ENCODE results near the gene PATJ. TPM values are rescaled to one million over a fixed set of nuclear protein-coding genes. Genes with fewer than 3 reads are reported as not detected.

The PATJ gene
- total RNA-seq, 2 donors from 2014 or later: 68.8 to 95.2 TPM

DNA sequence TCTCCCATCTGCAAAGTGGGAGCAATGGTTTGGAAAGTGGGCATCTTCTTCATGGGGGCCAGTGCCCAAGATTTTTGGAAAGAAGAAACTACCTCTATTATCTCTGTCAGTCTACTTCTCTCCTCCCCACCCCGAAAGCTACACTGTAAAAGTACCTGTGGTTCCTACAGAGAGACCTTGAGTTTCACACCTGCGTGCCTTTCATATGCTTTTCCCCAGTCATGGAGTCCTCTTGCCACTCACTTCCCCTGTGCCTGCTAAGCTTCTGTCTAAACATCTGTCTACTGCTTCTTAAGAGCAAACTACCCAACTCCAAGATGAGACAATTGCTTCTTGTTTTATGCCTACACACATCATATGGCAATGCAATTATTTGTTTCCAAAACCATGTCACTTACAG is 261.5 kb downstream of the PATJ start:
- ATAC-seq (no peak), DNase-seq (no peak)
- intact Hi-C loops (cut with DNase I, micrococcal nuclease): no loop called here

GRCh38 chr1:62006690-62007089 is 264.4 kb downstream of the PATJ start:
- ATAC-seq (peak; percentile 90), DNase-seq (no peak)
- intact Hi-C loops (cut with DNase I, micrococcal nuclease): no loop called here

GRCh38 chr1:62011006-62011405 is 268.7 kb downstream of the PATJ start:
- no peak for DNase-seq
- intact Hi-C loops (cut with DNase I, micrococcal nuclease): no loop called here
- ATAC-seq: no peak

GRCh38 chr1:62012095-62012494 is 269.8 kb downstream of the PATJ start:
- intact Hi-C loops (cut with DNase I, micrococcal nuclease): no loop called here
- no peak for ATAC-seq

DNA sequence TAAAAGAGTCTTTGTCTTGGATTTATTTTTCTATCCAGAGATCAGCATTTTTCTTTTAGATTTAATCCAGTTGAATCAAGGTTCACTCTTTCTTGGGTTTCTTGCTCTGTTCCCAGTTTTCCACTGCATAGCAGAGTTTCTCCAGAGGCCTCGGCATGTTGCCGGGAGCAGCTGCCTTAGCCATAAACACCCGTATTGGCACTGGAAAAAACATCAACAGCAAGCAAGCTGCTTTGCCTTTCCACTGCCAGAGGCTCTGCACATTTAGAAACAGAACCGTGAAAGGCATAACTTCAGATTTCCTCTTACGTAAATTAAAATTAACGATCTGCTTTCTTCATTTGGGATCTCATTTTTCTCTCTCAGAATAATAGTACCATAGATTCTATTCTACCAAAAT is 270.6 kb downstream of the PATJ start:
- ATAC-seq (no peak), DNase-seq (peak in 1 of 2 donors; percentile 23)
- intact Hi-C loops (cut with DNase I, micrococcal nuclease): no loop called here

More at GRCh38 chr1:62012095-62012494, 269.8 kb downstream of the PATJ start:
- DNase-seq: no peak

GRCh38 chr1:62013264-62013663 is 271.0 kb downstream of the PATJ start:
- no peak for DNase-seq
- intact Hi-C loops (cut with DNase I, micrococcal nuclease): no loop called here
- no peak for ATAC-seq

DNA sequence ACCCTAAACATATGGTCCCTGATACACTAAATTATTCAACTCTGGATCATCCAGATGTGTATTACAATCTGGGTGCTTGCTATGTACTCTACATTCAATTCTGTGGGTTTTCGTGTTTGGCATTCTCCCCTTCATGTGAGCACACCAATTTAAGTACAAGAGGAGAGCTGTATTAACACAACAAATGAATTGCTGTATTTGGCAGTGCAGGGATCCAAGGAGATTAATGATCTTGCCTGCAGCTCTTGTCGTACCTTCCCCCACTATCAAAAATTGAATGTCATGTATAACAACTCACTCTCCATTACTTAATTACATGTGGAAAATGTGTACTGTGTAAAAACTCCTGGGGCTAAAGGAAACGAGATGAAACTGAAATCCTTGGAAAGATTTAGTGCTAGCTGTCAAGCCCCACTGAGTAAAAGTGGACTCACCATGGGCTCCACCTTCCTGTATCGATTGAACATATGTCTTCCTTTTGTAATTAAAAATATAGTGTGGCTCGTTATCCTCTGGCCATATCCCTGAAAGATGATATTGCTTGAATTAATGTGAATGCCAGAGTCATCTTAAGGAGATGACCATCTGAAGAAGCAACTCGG is 280.2 kb downstream of the PATJ start:
- ATAC-seq: no peak

GRCh38 chr1:62024690-62025089 is 282.4 kb downstream of the PATJ start:
- ATAC-seq: no peak
- DNase-seq: no peak
- intact Hi-C loops (cut with DNase I, micrococcal nuclease): no loop called here

More for the DNA sequence above, 280.2 kb downstream of the PATJ start:
- DNase-seq: no peak
- intact Hi-C loops (cut with DNase I, micrococcal nuclease): no loop called here

DNA sequence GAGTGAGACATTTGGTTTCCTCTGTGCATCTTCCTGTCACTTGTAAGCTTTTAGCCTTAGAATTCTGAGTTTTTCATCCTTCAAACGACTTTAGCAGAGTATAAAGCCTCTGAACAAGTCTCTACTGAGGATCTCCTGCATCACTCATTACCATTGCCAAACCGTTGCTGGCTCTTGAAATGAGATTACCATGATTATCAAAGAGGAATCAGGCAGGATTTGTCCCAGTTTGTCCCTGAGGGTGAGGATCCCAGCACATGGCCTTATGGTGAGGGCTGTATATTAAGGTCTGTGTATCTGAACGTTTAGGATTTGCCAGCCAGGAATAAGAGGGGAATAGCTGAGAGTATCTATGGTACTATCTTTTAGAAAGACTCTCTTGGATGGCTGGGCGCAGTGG is 282.9 kb downstream of the PATJ start:
- intact Hi-C loops (cut with DNase I, micrococcal nuclease): no loop called here
- DNase-seq (no peak), ATAC-seq (no peak)

DNA sequence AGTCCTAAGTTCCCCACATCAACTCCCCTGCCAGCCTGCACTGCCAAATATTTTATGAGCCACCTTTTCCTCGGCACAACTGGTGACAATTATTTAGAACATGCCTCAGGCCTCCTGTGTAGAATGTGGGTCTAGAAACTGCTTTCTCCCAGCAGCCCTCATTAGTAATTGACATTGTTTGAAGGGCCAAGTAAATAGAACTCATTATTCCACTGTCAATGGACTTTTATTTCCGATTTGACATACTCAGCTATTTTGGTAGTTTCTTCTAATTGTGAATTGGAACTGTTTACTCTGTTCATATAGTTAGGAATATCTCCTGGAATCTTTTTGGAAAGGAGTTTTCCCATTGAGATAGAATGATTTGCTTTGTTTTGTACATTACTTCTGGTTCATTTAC is 283.6 kb downstream of the PATJ start:
- intact Hi-C loops (cut with DNase I, micrococcal nuclease): no loop called here
- ATAC-seq (no peak), DNase-seq (no peak)

DNA sequence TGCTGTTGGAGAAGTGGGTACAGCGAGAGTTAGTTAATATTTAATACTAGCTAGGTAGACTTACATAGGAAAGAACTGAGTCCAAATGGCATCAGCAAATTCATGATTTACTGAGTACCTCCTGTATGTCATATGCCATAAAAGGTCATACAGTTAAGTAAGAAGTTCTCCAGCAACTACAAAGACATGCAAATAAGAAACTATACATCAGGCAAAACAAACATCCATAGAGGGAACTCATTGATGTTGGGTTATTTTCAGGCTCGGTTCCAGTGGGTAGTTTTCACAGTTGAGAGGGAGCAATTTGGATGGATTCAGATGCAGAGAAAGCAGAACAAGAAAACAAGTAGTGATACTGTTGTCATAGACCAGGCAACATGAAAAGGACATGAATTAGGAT is 287.4 kb downstream of the PATJ start:
- DNase-seq: no peak
- ATAC-seq: no peak
- intact Hi-C loops (cut with DNase I, micrococcal nuclease): no loop called here

DNA sequence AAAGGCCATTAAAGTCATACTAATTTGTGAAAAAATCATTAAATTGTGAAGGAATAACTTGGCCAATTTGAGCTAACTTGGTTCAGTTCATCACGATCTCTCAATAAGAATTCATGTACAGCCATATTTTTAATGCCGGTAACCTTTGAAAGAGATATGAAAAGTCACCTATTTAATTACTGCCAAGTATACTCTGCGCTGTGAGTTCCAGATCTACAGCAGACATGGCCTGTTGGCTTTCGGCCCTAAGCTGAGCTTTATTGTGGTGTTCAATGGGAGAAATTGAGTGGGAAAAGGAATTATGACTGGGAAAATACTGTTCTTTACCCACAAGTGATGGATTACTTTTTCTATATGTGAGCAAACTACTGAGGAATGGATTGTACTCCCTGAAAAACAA is 292.5 kb downstream of the PATJ start:
- no peak for ATAC-seq

DNA sequence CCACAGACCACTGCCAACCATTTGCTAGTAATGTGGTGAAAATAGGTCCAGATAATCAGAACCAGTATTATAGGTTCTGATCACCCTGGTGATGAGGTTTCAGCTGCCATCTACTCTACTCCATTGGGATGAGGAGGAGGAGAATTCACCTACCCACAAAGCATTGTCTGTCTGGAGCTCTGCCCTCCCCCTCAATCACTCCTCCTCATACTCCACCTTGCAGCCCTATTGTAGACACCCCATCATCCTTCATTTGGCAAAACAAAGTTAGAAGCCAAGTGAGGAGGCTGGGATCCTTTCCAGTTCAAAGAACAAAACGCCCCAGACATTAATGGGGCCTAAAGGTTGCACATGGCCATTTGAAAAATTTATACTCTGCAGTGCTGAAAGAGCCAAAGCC is 295.0 kb downstream of the PATJ start:
- ATAC-seq: no peak
- intact Hi-C loops (cut with DNase I, micrococcal nuclease): no loop called here
- DNase-seq: no peak

More for the DNA sequence above, 292.5 kb downstream of the PATJ start:
- DNase-seq: no peak
- intact Hi-C loops (cut with DNase I, micrococcal nuclease): no loop called here

- DNase-seq (no peak), ATAC-seq (no peak)
- intact Hi-C loops (cut with DNase I, micrococcal nuclease): no loop called here
These were observed 296.5 kb downstream of the PATJ start for GRCh38 chr1:62038594-62039284.

GRCh38 chr1:62040450-62040849 is 298.2 kb downstream of the PATJ start:
- intact Hi-C loops (cut with DNase I, micrococcal nuclease): no loop called here
- ATAC-seq (no peak), DNase-seq (no peak)

GRCh38 chr1:62040973-62041372 is 298.7 kb downstream of the PATJ start:
- intact Hi-C loops (cut with DNase I, micrococcal nuclease): no loop called here
- no peak for ATAC-seq

DNA sequence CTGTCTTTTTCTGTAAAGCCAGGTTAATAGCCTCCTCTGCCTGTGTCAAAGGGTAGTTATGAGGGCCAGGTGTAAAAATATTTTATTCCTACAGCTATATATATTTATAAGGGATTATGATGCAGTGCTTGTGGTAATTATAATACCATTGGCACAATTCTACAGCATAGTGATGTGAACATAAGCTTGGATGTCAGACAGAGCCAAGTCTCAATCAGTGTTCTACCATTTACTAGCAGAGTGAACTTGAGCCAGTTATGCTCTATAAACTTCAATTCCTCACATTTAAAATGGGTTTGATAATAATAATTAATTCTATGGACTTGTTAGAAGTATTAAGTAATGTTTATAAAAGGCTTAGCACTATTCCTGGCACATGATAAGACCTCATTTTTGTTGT is 300.9 kb downstream of the PATJ start:
- DNase-seq: no peak
- no peak for ATAC-seq
- intact Hi-C loops (cut with DNase I, micrococcal nuclease): no loop called here

More at GRCh38 chr1:62040973-62041372, 298.7 kb downstream of the PATJ start:
- DNase-seq: no peak

DNA sequence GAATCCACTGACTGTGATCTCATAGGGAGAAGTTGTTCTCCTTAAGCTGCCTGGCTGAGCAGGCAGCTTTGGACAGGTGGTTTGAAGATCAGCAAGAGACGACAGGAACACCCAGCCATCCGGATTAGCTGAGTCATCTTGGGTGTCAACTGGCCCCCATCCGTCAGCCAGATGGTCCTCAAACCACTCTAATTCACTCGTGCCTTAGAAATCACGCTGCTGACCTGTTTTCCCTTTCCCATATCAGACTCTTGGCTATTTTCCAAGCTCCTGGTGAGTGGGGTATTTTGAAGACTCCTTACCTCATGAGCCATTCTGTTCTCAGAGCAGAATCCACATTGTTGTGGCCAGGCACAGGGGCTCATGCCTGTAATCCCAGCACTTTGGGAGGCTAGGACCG is 303.3 kb downstream of the PATJ start:
- intact Hi-C loops (cut with DNase I, micrococcal nuclease): no loop called here
- ATAC-seq: no peak

GRCh38 chr1:62046927-62047326 is 304.6 kb downstream of the PATJ start:
- DNase-seq: no peak
- no peak for ATAC-seq
- intact Hi-C loops (cut with DNase I, micrococcal nuclease): no loop called here

More for the DNA sequence above, 303.3 kb downstream of the PATJ start:
- DNase-seq: no peak

GRCh38 chr1:62050165-62050564 is 307.9 kb downstream of the PATJ start:
- no peak for ATAC-seq
- intact Hi-C loops (cut with DNase I, micrococcal nuclease): no loop called here
- DNase-seq: no peak

DNA sequence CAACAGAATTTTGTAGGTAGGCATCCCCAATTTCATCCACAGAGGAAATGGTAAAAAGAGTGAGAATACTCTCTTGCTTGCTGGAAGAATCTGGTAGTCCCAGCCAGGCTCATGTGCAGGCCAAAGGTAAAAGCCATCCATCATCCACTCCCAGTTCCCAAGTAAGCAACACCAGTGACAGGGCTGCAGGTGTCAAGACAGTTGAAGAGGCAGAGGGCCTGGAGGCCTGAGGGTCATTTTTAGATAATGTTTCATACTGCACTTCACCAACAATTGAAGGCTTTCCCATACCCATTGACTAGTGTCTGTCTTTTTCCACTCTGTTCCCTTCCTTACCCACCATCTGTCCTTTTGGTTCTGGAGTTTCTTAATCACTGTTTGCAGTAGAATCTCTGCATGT is 310.7 kb downstream of the PATJ start:
- no peak for DNase-seq
- ATAC-seq: no peak
- intact Hi-C loops (cut with DNase I, micrococcal nuclease): no loop called here

Measured in left colon (tissue), 2 donors.